Left renal cortex interstitium (tissue), 4 donors: Measurements from ENCODE around the gene ZNF557. TPM values are rescaled to one million over a fixed set of nuclear protein-coding genes. Genes with fewer than 3 reads are reported as not detected.
"Not testable (repeated sequence)": the region's sequence is repeated elsewhere in the genome, so short reads cannot be mapped to it uniquely, and the experiment has no call there.

ENCODE experiments used
- DNase-seq, 4 donors: peaks; one replicate each; pipeline ENCODE4 v3.0.0-alpha.2; 2013; ENCODE audit warnings: low read depth in 4 of 4, low spot score in 2 of 4, missing footprints in 1 of 4
- polyA plus RNA-seq, 4 donors: library from polyadenylated mRNA; unstranded; fragments of 120-200 nt; gene quantifications; one replicate each; pipeline ENCODE4 v1.2.1, GENCODE V29; 2013; ENCODE audit not compliant: insufficient read length in 4 of 4

Gene ZNF557
- polyA plus RNA-seq, result 10 to 100 TPM in 1 of 4 donors, 1 to 10 TPM in 3; 8.0 to 10.1 (median 8.8) TPM

DNA sequence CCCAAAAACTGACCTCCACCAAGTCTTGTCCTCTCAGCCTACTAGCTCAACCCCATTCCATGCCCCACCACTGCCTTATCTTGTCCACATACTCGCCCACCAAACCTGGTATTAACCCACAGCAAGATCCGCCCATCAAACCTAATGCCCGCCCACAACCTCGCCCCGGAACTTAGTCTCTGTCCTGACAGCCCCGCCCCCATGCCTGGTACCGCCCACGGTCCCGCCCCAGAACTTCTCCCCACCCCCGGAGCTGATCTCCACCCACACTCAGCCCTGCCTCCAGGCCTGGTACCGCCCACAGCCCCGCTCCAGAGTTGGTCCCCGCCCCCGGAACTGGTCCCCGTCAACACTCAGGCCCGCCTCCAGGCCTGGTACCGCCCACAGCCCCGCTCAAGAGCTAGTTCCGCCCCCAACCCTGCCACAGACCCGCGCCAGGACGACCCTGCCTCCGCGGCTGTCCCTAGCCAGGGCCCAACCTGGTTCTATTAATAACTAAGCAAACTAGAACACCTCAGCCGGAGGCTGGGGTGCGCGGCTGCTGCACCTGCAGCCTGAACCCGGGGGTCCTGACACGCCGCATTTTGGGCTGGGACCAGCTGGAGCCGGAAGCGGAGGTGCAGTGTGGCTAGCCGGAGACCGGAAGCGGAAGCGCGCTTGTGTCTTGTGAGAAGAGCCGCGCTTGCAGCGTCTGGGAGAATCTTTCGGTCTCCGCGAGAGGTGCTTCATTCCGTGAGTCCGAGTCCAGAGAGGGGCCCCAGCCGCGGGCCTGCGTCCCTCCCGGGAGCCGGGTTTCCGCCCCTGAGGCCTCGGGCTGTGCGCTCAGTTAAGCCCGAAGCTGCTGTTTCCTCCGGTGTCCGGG is at the start of gene ZNF557:
Gene ZNF557 (plus strand): TSS at position 662 of the 862 bp plus-strand sequence. CDS start 5,372 bp downstream, outside the sequence.
- peak; percentile 91 to 95 (median 93) for DNase-seq

GRCh38 chr19:7021331-7021730 is 48.2 kb upstream of the ZNF557 start, which contains the start of gene MBD3L2B:
TSS of gene MBD3L2B (minus strand) at chr19:7021431. CDS start at chr19:7021397, 34 bp downstream.
- not testable (repeated sequence) for DNase-seq

DNA sequence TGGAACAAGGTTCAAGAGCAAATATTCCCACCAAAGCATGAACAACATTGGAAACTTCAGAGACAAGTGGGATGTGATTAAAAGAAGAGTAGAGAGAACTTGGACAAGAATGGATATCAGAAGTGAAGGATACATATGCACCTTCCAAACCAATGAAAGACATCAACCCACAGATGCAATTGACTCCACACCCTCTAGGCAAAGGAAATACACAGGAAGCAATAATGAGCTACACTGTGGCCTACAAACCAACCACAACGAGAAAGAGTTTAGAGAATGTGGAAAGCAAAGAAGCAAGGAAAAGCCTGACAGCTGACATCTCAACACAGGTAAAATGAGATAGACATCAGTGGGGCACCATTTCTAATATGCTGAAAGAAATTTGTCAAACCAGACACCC is 40.7 kb upstream of the ZNF557 start:
- not testable (repeated sequence) for DNase-seq

- not testable (repeated sequence) for DNase-seq
Measured at GRCh38 chr19:7030278-7030677, 39.2 kb upstream of the ZNF557 start, which contains the start of gene MBD3L5. TSS of gene MBD3L5 (plus strand) at chr19:7030578. CDS start at chr19:7030612, 34 bp downstream.

DNA sequence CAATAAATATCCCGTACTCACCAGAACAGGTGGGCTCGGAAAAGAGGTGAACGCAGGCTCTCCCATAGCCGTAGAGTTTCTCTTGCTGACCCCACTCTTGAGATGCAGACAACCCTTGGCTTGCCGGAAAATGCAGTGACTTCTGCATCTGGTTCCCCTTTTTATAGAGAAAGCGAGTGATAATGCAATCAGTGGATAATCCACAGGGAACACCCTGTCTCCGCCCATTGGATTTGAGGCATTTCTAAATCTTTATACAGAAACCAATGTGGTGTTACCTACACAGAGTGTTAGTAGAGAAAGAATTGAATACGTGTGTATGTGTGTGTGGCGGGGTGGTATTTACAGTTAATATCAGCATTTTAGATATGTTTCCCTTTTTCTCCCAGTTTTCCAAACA is 29.4 kb upstream of the ZNF557 start, which contains the start of gene MBD3L4:
Gene MBD3L4 (minus strand): TSS at position 101 of the 400 bp plus-strand sequence. CDS start 35 bp downstream, at position 66.
- DNase-seq, result not testable (repeated sequence)

GRCh38 chr19:7041563-7041962 is 27.9 kb upstream of the ZNF557 start:
- not testable (repeated sequence) for DNase-seq

DNA sequence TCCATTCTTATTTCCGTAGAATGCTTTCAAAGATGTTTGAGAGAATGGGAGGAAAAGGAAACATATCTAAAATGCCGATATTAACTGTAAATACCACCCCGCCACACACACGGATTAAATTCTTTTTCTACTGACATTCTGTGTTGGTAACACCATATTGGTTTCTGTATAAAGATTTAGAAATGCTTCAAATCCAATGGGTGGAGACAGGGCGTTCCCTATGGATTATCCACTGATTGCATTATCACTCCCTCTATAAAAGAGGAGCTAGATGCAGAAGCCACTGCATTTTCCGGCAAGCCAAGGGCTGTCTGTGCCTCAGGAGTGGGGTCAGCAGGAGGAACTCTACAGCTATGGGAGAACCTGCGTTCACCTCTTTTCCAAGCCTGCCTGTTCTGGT is 20.5 kb upstream of the ZNF557 start, which contains the start of gene MBD3L2:
Gene MBD3L2 (plus strand): TSS at position 301 of the 400 bp plus-strand sequence. CDS start 53 bp downstream, at position 354.
- DNase-seq, result not testable (repeated sequence)

DNA sequence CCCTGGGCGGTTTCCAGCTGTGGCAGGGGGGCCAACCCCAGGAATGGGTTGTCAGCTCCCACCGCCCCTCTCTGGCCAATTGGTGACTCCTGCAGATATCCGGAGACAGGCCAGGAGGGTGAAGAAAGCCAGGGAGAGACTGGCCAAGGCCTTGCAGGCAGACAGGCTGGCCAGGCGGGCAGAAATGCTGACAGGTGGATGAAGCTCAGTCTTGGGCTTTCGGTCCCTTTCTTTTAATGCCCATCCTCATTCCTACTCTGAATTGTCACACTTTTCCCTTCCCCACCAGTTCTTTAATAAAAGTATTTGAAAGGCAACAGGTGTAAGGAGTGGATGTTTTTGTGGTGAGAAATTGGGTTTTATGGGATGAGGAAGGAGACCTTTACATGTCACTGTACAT is 18.1 kb upstream of the ZNF557 start:
- DNase-seq, result not testable (repeated sequence)

- DNase-seq, result not testable (repeated sequence)
Measured at GRCh38 chr19:7052896-7053295, 16.6 kb upstream of the ZNF557 start.

DNA sequence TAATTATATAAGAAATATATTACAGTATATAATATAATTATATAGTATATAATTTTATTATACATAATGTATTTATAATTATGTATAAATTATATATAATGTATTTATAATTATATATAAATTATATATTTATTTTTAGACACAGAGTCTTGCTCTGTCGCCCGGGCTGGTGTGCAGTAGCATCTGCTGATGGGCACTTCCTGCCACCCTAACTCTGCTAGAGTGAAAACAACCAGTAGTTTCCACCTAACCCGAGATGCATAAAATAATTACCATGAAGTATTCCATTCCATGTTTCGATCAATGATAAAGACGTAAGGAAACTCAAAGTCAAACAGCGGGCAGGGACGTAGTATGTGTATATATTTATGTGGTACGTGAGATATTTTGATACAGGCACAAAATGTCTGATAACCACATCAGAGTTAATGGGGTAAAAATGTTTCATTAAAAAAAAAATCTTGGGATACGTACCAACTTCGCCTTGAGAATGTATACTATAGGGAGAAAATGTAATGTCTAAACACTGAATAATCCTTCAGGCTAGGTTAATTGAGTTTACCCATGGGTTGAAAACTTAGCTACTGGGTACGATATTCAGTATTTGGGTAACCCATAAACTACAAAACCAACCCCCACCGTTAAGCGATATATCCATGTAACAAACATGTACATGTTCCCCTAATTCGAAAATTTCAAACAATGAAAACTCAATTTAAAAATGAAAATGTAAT is 14.7 kb upstream of the ZNF557 start:
- DNase-seq, result not testable (repeated sequence)

DNA sequence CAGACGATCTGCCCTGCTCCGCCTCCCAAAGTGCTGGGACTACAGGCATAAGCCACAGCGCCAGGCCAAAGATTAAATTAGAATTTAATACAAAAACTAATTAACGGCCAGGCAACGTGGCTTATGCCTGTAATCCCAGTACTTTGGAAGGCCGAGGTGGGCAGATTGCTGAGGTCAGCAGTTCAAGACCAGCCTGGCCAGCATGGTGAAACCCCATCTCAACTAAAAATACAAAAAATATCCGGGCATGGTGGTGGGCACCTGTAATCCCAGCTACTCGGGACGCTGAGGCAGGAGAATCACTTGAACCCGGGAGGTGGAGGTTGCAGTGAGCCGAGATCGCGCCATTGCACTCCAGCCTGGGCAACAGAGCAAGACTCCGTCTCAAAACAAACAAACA is 13.8 kb upstream of the ZNF557 start:
- DNase-seq, result not testable (repeated sequence)

GRCh38 chr19:7056371-7056770 is 13.1 kb upstream of the ZNF557 start:
- DNase-seq, result not testable (repeated sequence)

DNA sequence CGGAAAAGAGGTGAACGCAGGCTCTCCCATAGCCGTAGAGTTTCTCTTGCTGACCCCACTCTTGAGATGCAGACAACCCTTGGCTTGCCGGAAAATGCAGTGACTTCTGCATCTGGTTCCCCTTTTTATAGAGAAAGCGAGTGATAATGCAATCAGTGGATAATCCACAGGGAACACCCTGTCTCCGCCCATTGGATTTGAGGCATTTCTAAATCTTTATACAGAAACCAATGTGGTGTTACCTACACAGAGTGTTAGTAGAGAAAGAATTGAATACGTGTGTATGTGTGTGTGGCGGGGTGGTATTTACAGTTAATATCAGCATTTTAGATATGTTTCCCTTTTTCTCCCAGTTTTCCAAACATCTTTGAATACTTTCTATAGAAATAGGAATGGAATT is 10.9 kb upstream of the ZNF557 start, which contains the start of gene MBD3L3:
Gene MBD3L3 (minus strand): TSS at position 101 of the 400 bp plus-strand sequence. CDS start 71 bp downstream, at position 30.
- not testable (repeated sequence) for DNase-seq

- not testable (repeated sequence) for DNase-seq
Measured at GRCh38 chr19:7059977-7060376, 9.5 kb upstream of the ZNF557 start.

DNA sequence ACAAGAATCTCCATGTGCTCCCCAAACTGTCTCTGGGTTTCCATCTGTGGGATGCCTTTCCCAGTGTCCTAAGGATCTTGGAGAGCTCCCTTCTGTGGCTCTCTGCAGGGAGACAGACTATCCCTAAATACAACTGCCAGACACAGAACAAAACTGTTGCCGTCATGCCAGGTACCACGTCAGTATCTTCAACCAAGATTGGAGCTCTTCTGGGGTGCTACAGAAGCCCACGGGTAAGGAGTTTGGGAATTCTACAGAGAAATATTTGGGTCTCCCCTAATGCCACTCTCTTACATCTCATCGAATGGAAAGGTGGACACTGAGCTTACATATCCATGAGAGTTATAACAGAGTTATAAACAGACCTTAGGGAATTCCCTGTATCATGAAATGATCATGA is 6.2 kb upstream of the ZNF557 start:
- DNase-seq, result no peak

DNA sequence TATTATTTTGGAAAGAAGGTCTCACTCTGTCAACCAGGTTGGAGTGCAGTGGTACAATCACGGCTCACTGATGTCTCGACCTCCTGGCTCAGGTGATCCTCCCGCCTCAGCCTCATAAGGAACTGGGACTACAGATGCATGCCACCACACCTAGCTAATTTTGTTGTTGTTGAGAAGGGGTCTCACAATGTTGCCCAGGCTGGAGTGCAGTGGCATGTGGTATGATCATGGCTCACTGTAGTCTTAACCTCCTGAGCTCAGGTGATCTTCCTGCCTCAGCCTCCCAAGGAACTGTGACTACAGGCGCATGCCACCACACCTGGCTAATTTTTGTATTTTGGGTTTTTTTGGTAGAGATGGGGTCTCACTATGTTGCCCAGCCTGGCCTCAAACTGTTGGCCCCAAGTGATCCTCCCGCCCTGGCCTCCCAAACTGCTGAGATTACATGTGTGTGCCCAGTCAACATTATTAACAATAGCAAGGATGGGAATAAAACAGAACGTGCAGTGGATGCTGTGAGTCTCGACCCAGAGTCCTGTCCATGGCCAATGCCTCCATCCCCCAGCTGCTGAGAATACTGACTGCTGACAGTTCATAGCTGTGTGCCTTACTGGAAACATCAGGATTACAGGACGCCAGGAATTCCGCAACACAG is 5.6 kb upstream of the ZNF557 start:
- no peak for DNase-seq

- not testable (repeated sequence) for DNase-seq
Measured at GRCh38 chr19:7067122-7067521, 2.4 kb upstream of the ZNF557 start.

- no peak for DNase-seq
Measured at GRCh38 chr19:7067716-7068115, 1.8 kb upstream of the ZNF557 start.

DNA sequence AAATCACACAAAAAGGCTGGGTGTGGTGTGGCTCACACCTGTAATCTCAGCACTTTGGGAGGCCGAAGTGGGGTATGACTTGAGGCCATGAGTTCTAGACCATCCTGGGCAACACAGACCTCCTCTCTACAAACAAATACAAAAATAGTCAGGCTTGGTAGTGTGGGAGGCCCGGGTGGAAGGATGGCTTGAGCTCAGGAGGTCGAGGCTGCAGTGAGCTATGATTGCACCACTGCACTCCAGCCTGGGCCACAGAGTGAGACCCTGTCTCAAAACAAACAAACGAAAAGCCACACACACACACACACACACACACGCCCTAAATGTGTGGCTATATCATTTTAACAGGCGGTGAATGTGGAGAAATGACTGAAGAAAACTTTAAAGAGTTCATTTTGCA is 904 bp upstream of the ZNF557 start:
- no peak for DNase-seq

DNA sequence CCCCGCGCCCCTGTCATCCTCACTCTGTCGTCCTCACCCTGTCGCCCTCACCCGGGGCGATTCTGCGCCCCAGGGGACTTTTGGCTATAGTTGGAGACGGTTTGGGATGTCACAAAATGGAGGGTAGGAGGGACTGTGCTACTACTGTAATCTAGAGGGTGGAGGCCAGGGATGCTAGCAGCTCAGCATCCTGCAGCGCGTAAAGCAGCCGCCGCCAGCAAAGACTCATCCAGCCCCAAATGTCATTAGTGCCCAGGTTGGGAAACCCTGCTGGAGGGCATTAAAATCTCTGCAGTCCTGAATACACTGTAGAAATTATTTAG is 362 bp downstream of the ZNF557 start:
- no peak for DNase-seq
